A375 (cell line): ENCODE results near the gene TMEM126B. TPM values are rescaled to one million over a fixed set of nuclear protein-coding genes. Genes with fewer than 3 reads are reported as not detected.

Source experiments
- total RNA-seq: library from RNA; depleted of rRNA; stranded (reverse); fragments of >200 nt; shearing (Covaris generic); gene quantifications from 2 replicates; pipeline ENCODE4 v1.2.3, GENCODE V29; 2014; rRNA removed

TMEM126B gene
- total RNA-seq: 34.2 and 53.1 TPM in 2 replicates

DNA sequence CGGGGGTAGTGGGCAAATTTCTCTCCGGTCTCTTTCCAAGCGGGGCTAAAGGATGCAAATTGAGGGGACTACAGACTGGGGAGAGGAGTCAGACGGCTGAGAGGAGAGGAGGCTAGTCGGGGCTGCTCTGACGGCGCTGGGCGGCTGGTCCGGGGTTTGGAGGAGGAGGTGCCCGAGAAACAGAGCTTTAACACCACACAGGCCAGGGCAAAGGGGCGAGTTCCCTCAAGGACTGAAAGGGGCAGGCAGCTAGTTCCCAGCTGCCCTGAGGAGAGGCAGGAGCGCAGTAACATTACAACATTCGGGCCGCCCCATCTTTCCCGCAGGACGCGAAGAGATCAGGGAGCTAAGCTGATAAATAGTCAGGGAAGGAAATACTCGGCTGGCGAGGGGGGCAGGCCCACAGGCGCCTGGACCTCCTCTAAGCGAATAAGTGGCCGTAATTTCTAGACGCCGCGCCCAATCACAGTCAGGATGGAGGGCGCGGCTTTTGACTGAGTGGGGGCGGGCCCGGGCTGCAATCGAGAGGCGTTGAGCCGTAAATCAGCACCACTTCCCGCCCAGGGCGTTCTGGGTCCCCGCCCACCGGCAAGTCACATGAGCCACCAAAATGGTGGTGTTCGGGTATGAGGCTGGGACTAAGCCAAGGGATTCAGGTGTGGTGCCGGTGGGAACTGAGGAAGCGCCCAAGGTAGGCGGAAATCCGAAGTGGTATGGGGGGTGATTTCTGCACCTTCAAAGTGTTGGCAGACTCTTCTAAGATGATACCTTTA lies at the start of gene TMEM126B:
TMEM126B (plus strand) TSS at position 596 of the 773 bp plus-strand sequence; CDS start at position 611, 15 bp downstream.

DNA sequence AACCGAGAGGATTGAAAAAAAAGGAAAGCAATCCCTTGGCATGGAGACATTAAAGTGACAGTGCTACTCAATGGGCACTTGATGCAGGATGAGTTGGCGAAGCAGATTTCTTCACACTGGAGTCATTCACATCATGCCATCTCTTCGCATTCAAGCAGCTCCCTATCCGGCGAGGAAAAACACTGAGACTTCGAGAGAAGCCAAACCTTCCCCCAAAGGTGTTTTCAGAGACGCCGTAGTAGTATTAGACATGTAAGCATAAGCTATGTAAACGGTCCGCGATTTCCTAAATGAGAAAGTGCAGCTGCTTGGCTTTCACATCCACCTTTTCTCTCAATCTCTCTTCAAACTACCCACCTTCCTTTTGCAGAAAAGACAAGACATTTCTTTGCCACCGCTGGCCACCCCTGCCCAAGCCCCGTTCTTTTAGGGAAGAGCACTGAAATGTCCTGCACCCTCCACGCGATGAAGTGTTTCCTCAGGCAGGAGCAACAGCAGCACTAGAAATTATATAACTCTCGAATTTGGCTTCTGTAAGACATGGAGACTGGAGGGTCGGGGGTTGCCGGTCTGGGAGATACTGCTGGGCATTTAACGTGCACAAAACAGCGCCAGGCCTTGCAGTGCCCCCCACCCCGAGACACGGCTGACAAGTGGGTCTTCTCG lies 928 bp upstream of the TMEM126B start, which contains the start of gene DLG2:
DLG2 (minus strand) TSS at position 13 of the 666 bp plus-strand sequence.

DNA sequence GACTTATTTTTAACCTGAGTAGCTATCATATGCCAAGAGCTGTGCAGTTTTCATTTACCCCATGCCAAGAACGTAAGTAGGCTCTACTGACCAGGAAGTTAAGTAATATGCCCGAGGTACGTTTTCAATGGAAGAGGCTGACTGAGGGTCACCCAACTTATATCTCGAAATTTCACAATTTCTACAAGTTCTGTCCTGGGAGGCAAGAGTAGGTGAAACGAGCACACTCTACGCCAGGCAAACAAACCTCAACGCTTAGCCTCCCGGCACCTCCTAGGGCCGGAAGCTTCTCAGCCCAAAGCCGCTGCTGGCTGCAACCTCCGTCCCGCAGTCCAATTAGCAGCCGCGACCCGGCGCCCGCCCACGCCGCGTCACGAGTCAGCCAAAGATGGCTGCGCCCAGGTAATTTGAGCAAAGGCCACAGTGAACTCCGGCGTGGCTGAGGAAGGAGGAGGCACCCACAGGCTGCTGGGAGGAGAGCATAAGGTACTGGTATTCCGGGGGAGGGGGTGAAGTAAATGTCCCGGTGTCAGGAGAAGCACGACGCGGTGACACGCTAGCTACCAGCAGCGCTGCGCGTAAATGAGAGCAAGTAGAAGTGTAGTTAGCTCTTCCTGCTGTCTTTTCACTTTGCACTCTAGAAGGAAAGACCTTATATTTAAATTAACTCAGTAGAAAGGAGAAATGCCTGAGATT lies 19.4 kb downstream of the TMEM126B start, which contains the start of gene TMEM126A:
TMEM126A (plus strand) TSS at position 364 of the 696 bp plus-strand sequence. CDS start 2,289 bp downstream, outside the sequence.

DNA sequence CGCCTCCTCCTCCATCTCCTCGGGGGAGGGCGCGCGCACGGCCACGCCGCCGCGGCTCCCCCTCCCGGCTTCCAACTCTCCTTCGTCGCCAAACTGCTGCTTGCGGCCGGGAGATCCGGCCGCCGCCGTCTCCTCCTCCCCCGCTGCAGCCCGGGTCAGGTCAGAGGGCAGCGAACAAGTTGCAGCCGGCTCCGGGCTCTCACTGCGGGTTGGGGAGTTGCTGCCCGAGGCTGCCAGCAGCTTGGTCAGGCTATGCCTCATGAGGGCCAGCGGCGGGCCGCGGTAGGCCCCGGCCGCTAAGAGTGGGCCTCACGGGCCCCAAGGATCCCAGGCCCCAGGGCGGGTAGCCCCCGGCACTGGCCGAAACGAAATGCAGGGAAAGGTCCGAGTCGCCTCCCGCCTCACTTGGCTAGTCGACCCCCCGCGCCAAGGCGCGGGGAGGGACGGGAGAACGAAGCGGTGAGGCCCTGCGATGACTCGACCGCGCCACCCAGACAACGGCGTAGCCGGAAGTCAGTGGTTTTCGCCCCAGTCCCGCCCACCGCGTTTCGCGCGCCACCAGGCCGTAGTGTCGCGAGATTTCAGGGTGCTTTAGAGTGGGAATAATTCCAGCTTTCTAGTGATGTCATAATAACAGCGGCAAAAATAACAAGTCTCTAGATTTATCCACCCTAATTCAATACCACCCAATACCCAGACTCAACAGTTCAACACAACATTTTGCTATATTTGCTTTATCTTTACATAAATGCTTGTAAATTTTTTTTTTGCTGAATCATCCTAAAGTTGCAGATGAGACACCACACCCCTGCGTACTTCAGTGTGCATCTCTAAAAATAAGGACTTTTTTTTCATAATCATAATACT lies 36.5 kb downstream of the TMEM126B start, which contains the start of gene CREBZF:
CREBZF (minus strand) TSS at position 515 of the 867 bp plus-strand sequence; CDS start at position 261, 254 bp downstream.

DNA sequence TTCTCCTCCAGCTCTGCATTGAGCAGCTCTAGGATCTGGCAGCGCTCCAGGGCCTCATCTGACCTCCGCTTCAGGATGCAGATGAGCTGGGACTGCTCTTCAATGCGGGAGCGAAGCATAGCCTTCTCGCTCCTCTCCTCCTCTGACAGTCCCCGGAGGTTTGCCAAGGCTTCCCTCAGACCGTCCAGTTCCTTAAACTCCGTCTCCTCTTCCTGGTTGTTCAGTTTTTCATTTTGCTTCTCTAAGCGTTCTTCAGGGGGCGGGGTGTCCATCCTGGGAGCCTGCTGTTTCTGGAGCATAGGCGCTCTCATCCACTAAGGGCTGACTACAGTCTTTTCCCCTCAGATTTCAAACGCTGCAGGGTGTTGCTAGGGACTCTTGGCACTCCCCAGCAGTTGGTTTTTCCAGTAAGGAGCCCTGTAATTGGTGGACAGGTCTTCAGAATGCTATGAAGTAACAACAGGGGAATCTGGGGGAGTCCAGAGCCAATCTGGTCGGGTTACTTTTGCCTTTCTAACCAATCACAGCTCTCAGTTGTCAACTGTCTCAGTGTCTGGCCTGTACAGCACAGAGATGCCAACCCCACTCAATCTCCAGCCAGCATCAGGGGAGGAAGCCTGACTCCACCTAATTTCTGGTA lies 57.5 kb downstream of the TMEM126B start, which contains the start of gene CCDC89:
CCDC89 (minus strand) TSS at position 376 of the 640 bp plus-strand sequence; CDS start at position 311, 65 bp downstream.

Other genes with a start within 250 kb of the TMEM126B start
- 1.1 and 2.0 TPM in 2 replicates for gene DLG2, start 1.2 kb upstream of the TMEM126B start, total RNA-seq
- gene TMEM126A, start 19.4 kb downstream of the TMEM126B start, total RNA-seq: 21.5 and 34.8 TPM in 2 replicates
- gene CREBZF, start 36.5 kb downstream of the TMEM126B start, total RNA-seq: 86.5 and 95.7 TPM in 2 replicates
- gene CCDC89, start 57.6 kb downstream of the TMEM126B start, total RNA-seq: 0.08 TPM in 1 of 2 replicates, not detected in the other
- 17.3 and 25.5 TPM in 2 replicates for gene SYTL2, start 182.5 kb downstream of the TMEM126B start, total RNA-seq
- gene CCDC83, start 226.8 kb downstream of the TMEM126B start, total RNA-seq: not detected in 2 replicates